WI38 (cell line): Measurements from ENCODE around the gene UTP14A.

ENCODE experiments used
- H3K4me3 ChIP-seq: 2 replicates; pipeline ENCODE4 v1.5.1; 2011; ENCODE audit warnings: low read depth, mild to moderate bottlenecking, control low read depth, low read length
- TF ChIP-seq, protein P1 (sequence below): IDR thresholded peaks from 2 replicates; pipeline ENCODE4 v1.5.1; 2012; ENCODE audit warnings: low read depth, mild to moderate bottlenecking, control low read depth, low read length

UTP14A gene

GRCh38 chrX:129908636-129909035 is 2.7 kb downstream of the UTP14A start:
- TF ChIP-seq, protein P1, sequence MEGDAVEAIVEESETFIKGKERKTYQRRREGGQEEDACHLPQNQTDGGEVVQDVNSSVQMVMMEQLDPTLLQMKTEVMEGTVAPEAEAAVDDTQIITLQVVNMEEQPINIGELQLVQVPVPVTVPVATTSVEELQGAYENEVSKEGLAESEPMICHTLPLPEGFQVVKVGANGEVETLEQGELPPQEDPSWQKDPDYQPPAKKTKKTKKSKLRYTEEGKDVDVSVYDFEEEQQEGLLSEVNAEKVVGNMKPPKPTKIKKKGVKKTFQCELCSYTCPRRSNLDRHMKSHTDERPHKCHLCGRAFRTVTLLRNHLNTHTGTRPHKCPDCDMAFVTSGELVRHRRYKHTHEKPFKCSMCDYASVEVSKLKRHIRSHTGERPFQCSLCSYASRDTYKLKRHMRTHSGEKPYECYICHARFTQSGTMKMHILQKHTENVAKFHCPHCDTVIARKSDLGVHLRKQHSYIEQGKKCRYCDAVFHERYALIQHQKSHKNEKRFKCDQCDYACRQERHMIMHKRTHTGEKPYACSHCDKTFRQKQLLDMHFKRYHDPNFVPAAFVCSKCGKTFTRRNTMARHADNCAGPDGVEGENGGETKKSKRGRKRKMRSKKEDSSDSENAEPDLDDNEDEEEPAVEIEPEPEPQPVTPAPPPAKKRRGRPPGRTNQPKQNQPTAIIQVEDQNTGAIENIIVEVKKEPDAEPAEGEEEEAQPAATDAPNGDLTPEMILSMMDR, result no peak
- no peak overlapping the region for H3K4me3 ChIP-seq

DNA sequence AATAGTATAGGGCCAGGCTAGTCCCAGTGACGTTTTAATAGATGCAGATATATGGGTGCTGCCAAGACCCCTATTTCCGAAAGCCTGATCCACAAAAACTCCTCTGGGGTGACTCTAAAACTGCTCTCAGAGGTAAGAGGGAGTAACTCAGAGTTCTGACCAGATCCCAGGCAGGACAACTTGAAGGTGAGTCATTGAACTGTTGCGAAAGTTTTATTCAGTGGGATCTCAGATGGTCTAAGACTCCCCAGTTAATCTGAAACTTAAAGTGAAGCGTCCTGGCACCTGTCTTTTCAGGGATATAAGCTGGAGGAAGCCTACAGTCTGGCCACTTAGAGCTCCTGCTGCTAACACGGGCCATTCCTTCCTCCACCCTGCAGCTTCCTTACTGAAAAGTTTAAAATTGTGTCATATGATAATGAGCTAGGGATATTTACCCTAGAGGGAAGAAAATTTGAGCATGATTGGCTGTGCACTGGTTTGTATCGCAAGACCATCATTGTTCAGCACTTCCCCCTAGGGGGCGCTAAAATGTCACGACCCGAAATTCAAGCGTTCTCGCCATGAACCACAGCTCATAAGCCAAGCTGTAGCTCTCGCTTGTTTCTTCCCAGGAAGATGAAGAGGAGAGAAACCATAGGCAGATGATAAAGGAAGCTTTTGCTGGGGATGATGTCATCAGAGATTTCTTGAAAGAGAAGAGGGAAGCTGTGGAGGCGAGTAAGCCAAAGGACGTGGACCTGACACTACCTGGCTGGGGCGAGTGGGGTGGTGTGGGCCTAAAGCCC is 19.5 kb downstream of the UTP14A start:
- H3K4me3 ChIP-seq, result no peak overlapping the region
- TF ChIP-seq, protein P1, result peak; percentile 28

- peak overlapping the region; percentile 62 for H3K4me3 ChIP-seq
Measured at GRCh38 chrX:129930941-129931410, 25.0 kb downstream of the UTP14A start.

GRCh38 chrX:129931411-129932015 is 25.5 kb downstream of the UTP14A start:
- H3K4me3 ChIP-seq, result peak overlapping the region; percentile 62
- TF ChIP-seq, protein P1, result no peak

More at GRCh38 chrX:129930941-129931410, 25.0 kb downstream of the UTP14A start:
- TF ChIP-seq, protein P1, result no peak

DNA sequence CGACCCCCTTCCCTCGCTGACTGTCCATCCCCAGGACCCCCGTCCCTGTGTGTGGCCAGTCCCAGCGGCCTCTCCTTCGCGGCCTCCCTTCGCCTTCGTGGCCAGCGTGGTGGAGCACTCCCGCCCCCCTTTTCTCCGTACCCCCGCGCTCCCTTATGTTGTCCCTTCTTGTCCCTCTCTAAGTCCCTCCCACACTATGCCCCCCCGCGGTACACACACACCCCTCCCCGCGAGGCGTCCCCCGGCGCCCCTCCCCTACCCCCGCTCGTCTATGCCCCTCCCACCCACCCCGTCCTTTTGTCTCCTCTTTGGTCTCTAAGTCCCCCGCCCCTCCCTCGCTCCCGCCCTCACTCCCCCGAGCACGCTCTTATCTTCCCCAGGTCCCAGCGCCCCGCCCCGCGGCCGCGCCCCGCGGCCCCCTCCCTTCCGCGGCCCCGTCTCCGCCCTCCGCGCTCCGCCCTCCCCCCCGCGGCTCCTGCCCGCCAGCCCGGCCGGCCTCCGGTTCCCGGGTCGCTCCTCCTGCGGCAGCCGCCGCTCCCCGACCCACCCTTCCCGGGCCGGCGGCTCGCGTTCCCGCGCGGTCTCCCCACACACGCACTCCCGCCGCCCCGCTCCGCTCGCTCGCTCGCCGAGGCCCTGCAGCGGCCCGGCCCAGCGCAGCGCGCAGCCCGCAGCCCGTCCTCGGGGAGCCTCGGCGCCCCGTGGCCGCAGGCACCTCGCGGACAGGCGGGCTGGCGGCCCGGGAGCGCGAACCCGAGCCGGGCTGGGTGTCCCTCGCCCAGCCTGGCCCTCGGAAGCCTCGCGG is 26.3 kb downstream of the UTP14A start:
- TF ChIP-seq, protein P1, result no peak
- H3K4me3 ChIP-seq, result peak overlapping the region; percentile 62

DNA sequence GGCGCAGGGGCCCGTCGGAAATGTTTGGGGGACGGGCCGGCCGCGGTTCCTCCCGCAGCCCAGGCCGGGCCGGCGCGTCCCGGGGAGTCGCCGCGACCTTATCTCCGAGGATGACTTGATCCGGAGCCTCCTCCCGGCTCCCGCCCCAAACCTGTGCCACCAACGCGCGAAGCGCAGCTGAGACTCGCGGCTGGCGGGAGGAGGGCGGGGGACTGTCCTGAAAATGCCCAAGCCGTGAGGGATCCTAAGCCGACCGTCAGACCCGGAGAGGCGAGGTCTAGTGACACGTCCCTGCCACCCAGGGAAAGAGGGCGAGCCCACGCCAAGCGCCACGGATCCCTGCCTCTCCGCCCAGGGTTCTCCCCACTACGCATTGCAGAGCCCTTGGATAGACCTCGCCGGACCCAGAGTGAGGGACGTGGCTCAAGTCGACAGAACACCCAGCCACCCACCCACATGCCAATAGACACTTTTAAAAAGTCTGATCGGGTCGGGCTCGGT is 26.9 kb downstream of the UTP14A start:
- peak overlapping the region; percentile 44 for H3K4me3 ChIP-seq
- TF ChIP-seq, protein P1, result no peak
